Gastrocnemius medialis (tissue), 4 donors: ENCODE results near the gene G6PD.

Experiments used
- POLR2A ChIP-seq, 2 donors: fragments of 450-650 bp; IDR thresholded peaks; one replicate each; pipeline ENCODE4 v1.6.1; 2017; ENCODE audit warnings: antibody characterized with exemption in 2 of 2, mild to moderate bottlenecking in 2 of 2, moderate library complexity in 2 of 2
- TF ChIP-seq, protein P1 (sequence below), 5 experiments: fragments of 450-650 bp in 3 of 5; fragments of 200-600 bp in 2 of 5; sonication (generic) in 2 of 5; IDR thresholded peaks in 4 of 5; conservative IDR thresholded peaks in 1 of 5; 1 replicate in 4 of 5; 2 replicates in 1 of 5; pipeline ENCODE4 v1.5.1; 2016 to 2019; ENCODE audit warnings: antibody characterized with exemption in 5 of 5, mild to moderate bottlenecking in 3 of 5, moderate library complexity in 3 of 5

DNA sequence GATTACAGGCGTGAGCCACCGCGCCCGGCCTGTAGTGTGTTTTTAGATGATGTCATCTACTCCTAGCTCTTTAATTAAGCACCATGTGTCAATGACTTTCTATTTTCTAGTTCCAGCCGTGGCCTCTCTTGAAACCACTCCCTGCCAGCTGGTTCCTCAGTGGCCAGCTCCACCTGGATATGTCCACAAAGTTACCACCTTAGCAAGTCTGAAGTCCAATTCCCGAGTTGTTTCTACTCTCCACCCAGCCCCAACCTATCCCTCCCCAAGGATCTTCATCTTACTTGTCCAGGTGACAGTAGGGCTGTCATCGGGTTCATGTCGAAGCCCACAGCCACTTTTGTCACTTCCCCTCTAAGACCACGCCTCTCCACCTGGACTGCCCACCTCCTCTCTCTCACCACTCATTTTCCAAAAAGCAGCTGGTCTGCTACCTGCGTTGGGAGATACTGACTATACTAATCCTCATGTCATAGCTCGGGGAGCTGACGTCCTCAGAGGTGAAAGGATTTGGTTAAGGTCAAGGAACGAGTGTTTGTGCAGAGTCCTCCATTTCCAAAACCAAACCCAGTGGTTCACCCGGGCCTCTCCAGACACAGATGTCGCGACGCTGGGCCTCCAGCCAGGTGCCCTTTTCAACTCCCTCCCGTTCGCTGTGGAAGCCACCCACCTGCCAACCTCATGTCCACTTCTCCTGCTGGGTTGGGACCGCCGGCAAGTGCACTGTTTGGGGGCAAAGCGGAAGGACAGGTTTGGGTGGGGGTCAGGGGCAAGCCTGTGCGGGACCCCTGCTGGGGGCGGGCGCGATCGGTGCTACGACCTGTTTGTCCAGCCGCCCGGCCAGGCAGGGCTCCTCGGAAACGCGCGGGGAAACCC is 31.3 kb downstream of the G6PD start:
- TF ChIP-seq, protein P1, sequence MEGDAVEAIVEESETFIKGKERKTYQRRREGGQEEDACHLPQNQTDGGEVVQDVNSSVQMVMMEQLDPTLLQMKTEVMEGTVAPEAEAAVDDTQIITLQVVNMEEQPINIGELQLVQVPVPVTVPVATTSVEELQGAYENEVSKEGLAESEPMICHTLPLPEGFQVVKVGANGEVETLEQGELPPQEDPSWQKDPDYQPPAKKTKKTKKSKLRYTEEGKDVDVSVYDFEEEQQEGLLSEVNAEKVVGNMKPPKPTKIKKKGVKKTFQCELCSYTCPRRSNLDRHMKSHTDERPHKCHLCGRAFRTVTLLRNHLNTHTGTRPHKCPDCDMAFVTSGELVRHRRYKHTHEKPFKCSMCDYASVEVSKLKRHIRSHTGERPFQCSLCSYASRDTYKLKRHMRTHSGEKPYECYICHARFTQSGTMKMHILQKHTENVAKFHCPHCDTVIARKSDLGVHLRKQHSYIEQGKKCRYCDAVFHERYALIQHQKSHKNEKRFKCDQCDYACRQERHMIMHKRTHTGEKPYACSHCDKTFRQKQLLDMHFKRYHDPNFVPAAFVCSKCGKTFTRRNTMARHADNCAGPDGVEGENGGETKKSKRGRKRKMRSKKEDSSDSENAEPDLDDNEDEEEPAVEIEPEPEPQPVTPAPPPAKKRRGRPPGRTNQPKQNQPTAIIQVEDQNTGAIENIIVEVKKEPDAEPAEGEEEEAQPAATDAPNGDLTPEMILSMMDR (IDR thresholded peaks at IDR 0.05 in 4 of 5, conservative IDR thresholded peaks at IDR 0.05 in 1 of 5), result no peak
- TF ChIP-seq POLR2A (IDR thresholded peaks at IDR 0.05), result no peak
